Effector CD4-positive, alpha-beta T cell (primary cell): ENCODE measurements around the gene IKZF5.

Experiments used
- DNase-seq: peaks from one replicate; pipeline ENCODE4 v3.0.0-alpha.2; 2020

The IKZF5 gene

DNA sequence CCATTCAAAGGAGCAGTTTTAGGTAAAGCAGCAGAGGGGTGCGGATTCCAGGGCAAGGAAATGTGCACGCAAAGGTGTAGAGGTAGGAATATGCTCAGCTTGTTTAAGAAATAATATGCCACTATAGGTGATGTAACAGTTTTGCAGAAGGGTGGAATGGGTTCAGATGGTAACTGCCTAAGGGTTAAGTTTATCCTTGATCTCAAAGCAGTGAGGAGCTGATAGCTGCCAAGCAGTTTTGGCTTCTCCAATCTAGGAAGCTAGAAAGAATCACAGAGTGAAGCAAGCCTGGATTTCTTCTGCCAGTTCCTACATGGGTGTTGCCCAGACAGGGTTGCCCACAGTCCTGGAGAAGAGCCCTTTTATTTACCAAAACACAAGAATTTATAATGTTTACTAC lies 6.2 kb upstream of the IKZF5 start:
- DNase-seq: no peak

DNA sequence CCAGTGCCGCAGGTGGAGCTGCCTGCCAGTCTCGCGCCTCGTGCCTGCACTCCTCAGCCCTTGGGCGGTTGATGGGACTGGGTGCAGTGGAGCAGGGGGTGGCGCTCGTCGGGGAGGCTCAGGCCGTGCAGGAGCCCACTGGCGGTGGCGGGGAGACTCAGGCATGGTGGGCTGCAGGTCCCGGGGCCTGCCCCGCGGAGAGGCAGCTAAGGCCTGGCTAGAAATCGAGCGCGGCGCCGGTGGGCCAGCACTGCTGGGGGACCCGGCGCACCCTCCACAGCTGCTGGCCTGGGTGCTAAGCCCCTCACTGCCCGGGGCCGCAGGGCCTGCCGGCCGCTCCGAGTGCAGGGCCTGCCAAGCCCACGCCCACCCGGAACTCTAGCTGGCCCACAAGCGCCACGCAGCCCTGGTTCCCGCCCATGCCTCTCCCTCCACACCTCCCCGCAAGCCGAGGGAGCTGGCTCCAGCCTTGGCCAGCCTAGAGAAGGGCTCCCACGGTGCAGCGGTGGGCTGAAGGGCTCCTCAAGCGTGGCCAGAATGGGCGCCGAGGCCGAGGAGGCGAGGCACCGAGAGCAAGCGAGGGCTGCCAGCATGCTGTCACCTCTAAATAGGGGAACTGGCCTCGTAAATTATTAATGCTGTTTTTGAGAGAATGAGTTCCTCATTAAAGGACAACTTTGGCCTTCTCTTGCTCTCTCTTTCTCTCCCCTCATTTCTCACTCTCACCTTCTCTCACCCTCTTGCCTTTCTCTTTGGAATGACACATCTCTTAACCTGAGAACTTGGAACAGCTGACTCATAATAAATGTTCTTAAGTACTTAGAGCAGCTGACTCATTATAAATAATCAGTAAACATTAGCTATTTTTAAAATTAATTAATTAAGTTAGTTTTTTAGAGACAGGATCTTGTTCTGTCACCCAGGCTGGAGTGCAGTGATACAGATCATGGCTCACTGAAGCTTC lies 5.1 kb upstream of the IKZF5 start:
- no peak for DNase-seq

- DNase-seq: no peak
Observed at GRCh38 chr10:123011987-123012386, 3.4 kb upstream of the IKZF5 start.

- peak; percentile 4 for DNase-seq
Observed at GRCh38 chr10:123009105-123009820, 668 bp upstream of the IKZF5 start.

DNA sequence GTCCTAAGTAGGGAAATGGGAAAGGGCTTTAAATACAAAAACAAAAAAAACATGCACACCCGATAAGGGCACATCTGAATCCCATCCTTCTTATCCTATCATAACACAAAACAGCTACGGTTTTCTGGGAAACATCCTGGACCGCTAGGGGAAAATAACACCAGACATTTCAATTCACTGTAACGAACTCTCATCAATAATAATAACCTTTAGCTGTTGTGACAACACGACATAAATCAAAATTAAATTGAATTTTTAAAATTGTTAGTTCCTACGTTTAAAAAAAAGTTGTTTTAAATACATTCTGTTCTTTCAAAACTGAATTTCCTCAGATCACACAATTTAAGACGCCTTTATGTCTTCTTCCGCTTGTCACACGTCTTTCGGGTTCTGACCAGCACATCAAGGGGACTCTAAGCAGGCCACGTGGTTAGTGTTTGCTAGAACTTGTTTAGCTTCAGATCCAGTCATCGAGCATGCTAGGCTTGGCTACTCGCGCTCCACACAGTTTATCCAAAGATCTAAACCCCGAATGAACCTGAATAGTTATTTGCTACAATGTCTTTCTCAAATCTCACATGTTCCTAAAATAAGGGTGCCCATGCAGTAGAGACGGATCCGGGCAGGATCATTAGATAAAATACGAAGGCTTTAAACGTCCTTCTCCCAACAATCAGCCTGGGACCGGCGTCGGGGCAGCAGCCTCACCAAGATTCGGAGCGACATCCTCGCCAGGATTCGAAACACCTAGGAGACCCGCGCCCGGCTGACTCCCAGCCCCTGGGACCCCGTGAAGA lies 839 bp downstream of the IKZF5 start:
- peak; percentile 35 for DNase-seq

GRCh38 chr10:123004298-123004697 lies 4.3 kb downstream of the IKZF5 start:
- DNase-seq: no peak

GRCh38 chr10:123001370-123001769 lies 7.2 kb downstream of the IKZF5 start:
- no peak for DNase-seq

DNA sequence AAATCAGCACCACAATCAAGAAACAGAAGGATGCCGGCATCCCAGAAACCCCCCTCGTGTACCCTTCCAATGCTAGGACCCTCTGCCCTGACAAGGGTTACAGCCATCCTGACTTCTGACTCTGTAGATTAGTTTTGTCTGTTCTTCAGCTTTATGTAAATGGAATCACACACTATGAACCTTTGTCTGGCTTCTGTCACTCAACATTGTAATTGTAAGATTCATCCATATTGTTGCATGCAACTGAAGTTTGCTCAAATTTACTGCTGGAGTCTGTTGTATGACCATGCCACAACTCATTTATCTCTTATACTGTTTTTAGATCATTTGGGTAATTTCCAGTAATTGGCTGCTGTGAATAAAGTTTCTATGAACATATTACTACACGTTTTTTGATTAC lies 8.4 kb downstream of the IKZF5 start:
- no peak for DNase-seq

GRCh38 chr10:122999347-122999746 lies 9.2 kb downstream of the IKZF5 start:
- no peak for DNase-seq

- DNase-seq: no peak
Observed at GRCh38 chr10:122998934-122999333, 9.7 kb downstream of the IKZF5 start.

- no peak for DNase-seq
Observed at GRCh38 chr10:122998360-122998917, 10.2 kb downstream of the IKZF5 start.

GRCh38 chr10:122997864-122998263 lies 10.7 kb downstream of the IKZF5 start:
- DNase-seq: no peak

DNA sequence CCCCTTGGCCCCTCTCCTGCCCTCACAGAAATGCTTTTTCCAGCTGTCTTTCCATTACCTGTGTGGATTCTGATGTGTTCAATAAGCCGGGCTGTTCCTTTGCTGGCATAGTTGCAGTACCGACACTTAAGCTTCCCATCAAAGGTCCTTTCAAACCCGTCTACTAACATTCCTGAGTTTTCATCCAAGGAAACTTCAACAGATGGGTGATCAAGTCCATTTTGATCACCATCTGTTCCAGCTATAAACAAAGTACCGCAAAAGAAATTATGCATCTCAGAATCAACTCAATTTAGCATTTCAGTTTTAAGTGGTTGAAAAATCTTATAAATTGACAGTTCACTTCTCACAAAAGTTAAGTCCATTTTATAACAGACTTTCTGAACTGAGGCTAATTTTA lies 12.7 kb downstream of the IKZF5 start:
- DNase-seq: no peak

- no peak for DNase-seq
Observed at GRCh38 chr10:122993797-122994336, 14.7 kb downstream of the IKZF5 start.

GRCh38 chr10:122992031-122992585 lies 16.5 kb downstream of the IKZF5 start:
- no peak for DNase-seq

- no peak for DNase-seq
Observed at GRCh38 chr10:122990278-122990677, 18.3 kb downstream of the IKZF5 start.

- DNase-seq: no peak
Observed at GRCh38 chr10:122988501-122988900, 20.1 kb downstream of the IKZF5 start.

- no peak for DNase-seq
Observed at GRCh38 chr10:122986335-122986734, 22.3 kb downstream of the IKZF5 start.

GRCh38 chr10:122984708-122985107 lies 23.9 kb downstream of the IKZF5 start:
- no peak for DNase-seq

DNA sequence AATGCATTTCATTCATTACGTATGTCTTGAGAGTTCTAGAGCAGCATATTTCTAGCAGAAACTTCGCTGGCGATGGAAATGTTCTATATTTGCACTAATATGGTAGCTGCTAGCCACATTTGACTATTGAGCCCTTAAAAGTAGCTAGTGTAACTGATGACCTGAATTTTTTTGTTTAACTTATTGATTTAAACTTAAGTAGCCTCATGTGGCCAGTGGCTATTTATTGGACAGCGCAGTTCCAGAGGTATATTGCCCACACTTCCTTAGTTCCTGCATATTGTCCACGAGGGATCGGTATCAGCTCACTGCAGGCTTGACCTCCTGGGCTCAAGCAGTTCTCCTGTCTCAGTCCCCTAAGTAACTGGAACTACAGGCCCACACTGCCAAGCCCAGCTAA lies 24.7 kb downstream of the IKZF5 start:
- DNase-seq: no peak

- DNase-seq: no peak
Observed at GRCh38 chr10:122981066-122981464, 27.5 kb downstream of the IKZF5 start.
